ENCODE data around the gene UMOD.

UMOD gene

GRCh38 chr16:20352615-20353014 lies at the start of gene UMOD:
TSS of gene UMOD (minus strand) at chr16:20352715. CDS start at chr16:20350737, 1,978 bp downstream.
- DNase-seq: no peak

GRCh38 chr16:20401475-20402016 lies 49.0 kb upstream of the UMOD start:
- DNase-seq: no peak

- DNase-seq: no peak
These were observed 48.6 kb upstream of the UMOD start for GRCh38 chr16:20401066-20401465.

- DNase-seq: no peak
These were observed 46.7 kb upstream of the UMOD start for GRCh38 chr16:20399185-20399584.

GRCh38 chr16:20398603-20399002 lies 46.1 kb upstream of the UMOD start:
- DNase-seq: no peak

- DNase-seq: no peak
These were observed 45.1 kb upstream of the UMOD start for GRCh38 chr16:20397468-20398074.

GRCh38 chr16:20396846-20397467 lies 44.4 kb upstream of the UMOD start:
- DNase-seq: no peak

GRCh38 chr16:20395946-20396345 lies 43.4 kb upstream of the UMOD start:
- no peak for DNase-seq

- DNase-seq: no peak
These were observed 41.5 kb upstream of the UMOD start for GRCh38 chr16:20393801-20394577.

- DNase-seq: no peak
These were observed 38.5 kb upstream of the UMOD start for GRCh38 chr16:20391045-20391444.

DNA sequence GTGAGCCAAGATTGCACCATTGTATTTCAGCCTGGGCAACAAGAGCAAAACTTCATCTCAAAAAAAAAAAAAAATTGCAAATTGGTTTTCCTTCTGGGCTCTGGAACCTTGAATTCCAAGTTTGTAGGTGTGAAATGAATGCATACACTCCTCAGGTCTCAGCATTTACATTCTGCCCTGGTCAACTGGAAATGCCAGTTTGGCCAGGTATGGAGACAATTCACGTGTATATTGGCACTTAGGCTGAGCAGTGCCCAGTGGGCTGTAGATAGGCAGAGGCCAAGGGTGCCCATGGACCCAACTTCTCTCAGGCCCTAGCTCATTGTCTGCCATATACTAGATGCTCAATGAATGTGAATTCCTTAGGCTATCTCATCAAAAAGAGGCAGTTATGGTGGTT lies 36.3 kb upstream of the UMOD start:
- no peak for DNase-seq

- no peak for DNase-seq
These were observed 35.5 kb upstream of the UMOD start for GRCh38 chr16:20387978-20388377.

GRCh38 chr16:20385844-20386832 lies 33.6 kb upstream of the UMOD start:
- DNase-seq: peak; percentile 45

DNA sequence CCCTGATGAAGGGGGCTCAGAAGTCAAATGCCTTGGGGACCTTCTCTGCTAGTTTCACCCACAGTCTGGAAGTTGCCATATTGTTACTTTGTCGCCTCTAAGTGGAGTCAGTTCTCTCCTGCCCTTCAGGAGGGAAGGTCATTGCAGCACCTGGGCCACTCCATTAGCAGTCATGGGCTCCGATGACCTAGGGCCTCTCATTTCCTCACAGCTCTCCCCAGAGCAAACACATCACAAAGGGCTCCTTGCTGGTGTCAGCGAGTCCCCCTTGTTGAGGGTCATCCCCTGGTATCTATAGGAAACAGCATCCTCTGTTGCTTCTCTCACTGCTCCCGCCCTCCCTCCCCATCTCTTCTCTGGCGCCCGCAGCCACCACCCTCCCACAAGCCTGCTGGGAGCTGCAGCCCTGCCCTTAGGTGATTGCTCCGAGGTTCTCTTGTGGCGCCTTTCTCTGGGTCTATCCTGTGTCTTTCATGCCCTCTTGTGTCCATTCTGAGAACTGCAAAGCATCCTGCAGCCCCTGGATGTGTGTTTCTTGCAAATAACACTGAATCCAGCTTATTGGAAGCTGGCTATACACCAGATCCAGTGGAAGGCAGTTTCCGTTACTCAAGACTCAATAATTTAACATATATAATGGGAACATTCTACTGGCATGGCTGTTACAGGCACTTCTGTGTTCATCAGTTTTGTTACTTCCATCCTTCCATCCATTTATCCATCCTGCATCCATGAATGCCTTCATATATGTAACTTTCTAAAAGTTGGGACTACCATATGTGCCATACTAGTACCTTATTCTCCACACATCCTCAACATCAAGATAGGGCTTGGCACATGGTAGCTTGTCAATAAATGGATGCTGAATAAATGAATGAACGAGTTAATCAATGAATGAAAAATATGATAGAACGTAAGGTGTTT lies 30.9 kb upstream of the UMOD start:
- peak; percentile 46 for DNase-seq

- no peak for DNase-seq
These were observed 29.9 kb upstream of the UMOD start for GRCh38 chr16:20382202-20382948.

- no peak for DNase-seq
These were observed 28.3 kb upstream of the UMOD start for GRCh38 chr16:20380782-20381181.

- no peak for DNase-seq
These were observed 24.7 kb upstream of the UMOD start for GRCh38 chr16:20377181-20377580.

- DNase-seq: no peak
These were observed 20.2 kb upstream of the UMOD start for GRCh38 chr16:20372701-20373100.

GRCh38 chr16:20369452-20370054 lies 17.0 kb upstream of the UMOD start:
- DNase-seq: no peak

- no peak for DNase-seq
These were observed 11.5 kb upstream of the UMOD start for GRCh38 chr16:20364051-20364450.
